Measurements from ENCODE around the gene RWDD3. TPM values are rescaled to one million over a fixed set of nuclear protein-coding genes. Genes with fewer than 3 reads are reported as not detected.

RWDD3 gene
- total and polyA plus RNA-seq, 2 of the 4 experiments (the other 2 are of a cell fraction): 10.4 to 13.6 TPM

DNA sequence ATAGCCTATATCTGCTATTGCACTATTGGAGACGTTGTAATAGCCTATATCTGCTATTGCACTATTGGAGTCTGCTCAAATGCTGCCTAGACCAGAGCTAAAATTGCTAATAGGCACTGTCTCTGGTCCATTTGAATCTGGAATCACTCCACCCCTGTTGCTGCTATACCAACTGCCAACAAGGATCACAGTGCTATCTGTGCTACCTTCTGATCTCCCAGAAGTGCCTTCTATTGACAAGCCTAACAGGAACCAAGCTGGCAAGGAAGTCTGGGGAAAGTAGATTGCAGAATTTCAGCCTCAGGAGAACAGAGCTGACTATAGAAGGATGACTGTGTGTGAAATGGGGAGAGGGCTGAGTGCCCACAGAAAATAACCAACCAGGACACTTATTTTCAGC lies 15.9 kb downstream of the RWDD3 start:
- H3K4me1 ChIP-seq (ENCODE audit: control insufficient read depth, insufficient read depth, low read length): no peaks in the 10 kb centered on the region
- no peak overlapping the region for H3K27ac ChIP-seq (ENCODE audit: insufficient read depth, low read length)
- no peak overlapping the region for H4K91ac ChIP-seq (ENCODE audit: insufficient read depth, low read depth, low read length)
- BruUV-seq (replicated peaks): no TSS peak
- no peak overlapping the region for H2BK5ac ChIP-seq (ENCODE audit: low read depth, low read length, poor library complexity, severe bottlenecking)
- ChIA-PET POLR2A (ENCODE audit: unreplicated experiment) (no interaction called here), CTCF (no interaction called here)
- H2BK120ac ChIP-seq (ENCODE audit: low read depth, low read length): no peak overlapping the region
- intact Hi-C loops (cut with micrococcal nuclease) (no loop called here), in situ Hi-C loops (cut with MboI; ENCODE audit: low sequenced_read_pairs) (no loop called here), dilution Hi-C loops (cut with HindIII; ENCODE audit: low sequenced_read_pairs, unreplicated experiment) (no loop called here)
- H3K18ac ChIP-seq (ENCODE audit: low read depth, low read length): no peak overlapping the region
- H3K4me2 ChIP-seq (ENCODE audit: low read depth, low read length): no peak overlapping the region
- no peaks in the 10 kb centered on the region for H3K27me3 ChIP-seq (ENCODE audit: control insufficient read depth, insufficient read depth, low read length)
- WGBS, 2 experiments (ENCODE audit: extremely low coverage in 2 of 2, insufficient read length in 1 of 2): 43% methylated on average over 1 of the region's 1 CpG; no CpG with 5 or more reads in 1 of the 2 experiments
- TF ChIP-seq CEBPB (IDR thresholded peaks at IDR 0.05; ENCODE audit: low read depth, low read length) (no peak), BHLHE40 (IDR thresholded peaks at IDR 0.05; ENCODE audit: low read depth, low read length) (no peak), RCOR1 (IDR thresholded peaks at IDR 0.05; ENCODE audit: insufficient replicate concordance, low read length) (no peak), CHD1 (IDR thresholded peaks at IDR 0.05; ENCODE audit: low read depth, low read length) (no peak), RFX5 (IDR thresholded peaks at IDR 0.05; ENCODE audit: low read depth, low read length) (no peak)
- TF ChIP-seq, protein P1, sequence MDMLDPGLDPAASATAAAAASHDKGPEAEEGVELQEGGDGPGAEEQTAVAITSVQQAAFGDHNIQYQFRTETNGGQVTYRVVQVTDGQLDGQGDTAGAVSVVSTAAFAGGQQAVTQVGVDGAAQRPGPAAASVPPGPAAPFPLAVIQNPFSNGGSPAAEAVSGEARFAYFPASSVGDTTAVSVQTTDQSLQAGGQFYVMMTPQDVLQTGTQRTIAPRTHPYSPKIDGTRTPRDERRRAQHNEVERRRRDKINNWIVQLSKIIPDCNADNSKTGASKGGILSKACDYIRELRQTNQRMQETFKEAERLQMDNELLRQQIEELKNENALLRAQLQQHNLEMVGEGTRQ (IDR thresholded peaks at IDR 0.05; ENCODE audit: low read depth, low read length): no peak
- H2AK5ac ChIP-seq (ENCODE audit: low read depth, low read length): no peak overlapping the region
- ATAC-seq (ENCODE audit: low read depth): no peak
- H3K23ac ChIP-seq (ENCODE audit: low read depth, low read length): no peak overlapping the region
- H3K14ac ChIP-seq (replicated peaks; ENCODE audit: low read depth, low read length): no peak overlapping the region
- H3K79me1 ChIP-seq (ENCODE audit: low read depth in 1 of 2, low read length in 2 of 2): no peaks in the 10 kb centered on the region; a peak in 2 of 4 replicates
- H2BK15ac ChIP-seq (ENCODE audit: low read depth, low read length): no peak overlapping the region
- H3K36me3 ChIP-seq (ENCODE audit: control insufficient read depth, insufficient read depth, low read length): peaks cover 5% of the 10 kb centered on the region; the same call in 1 of the 2 replicates
- DNase-seq: no peak
- no peak overlapping the region for H3K4me3 ChIP-seq (ENCODE audit: insufficient read depth, low read depth, low read length)
- peaks cover 4% of the 10 kb centered on the region; the same call in 1 of the 2 replicates for H3K9me1 ChIP-seq (ENCODE audit: insufficient read depth, low read length)
- no peak overlapping the region for H4K5ac ChIP-seq (ENCODE audit: low read depth, low read length)
- no peak overlapping the region for H2AFZ ChIP-seq (replicated peaks; ENCODE audit: low read length, poor library complexity)
- no peak overlapping the region for H2BK20ac ChIP-seq (ENCODE audit: low read depth, low read length)
- no peak overlapping the region for H4K8ac ChIP-seq (ENCODE audit: low read depth in 2 of 2, low read length in 2 of 2)
- no peak overlapping the region for H3K4ac ChIP-seq (ENCODE audit: low read depth, low read length)
- no peak overlapping the region for H2AK9ac ChIP-seq (replicated peaks; ENCODE audit: low read depth, low read length, poor library complexity)
- H4K20me1 ChIP-seq (ENCODE audit: insufficient read depth, low read length): no peaks in the 10 kb centered on the region; the same call in 1 of the 2 replicates
- no peaks in the 10 kb centered on the region for H3K9me3 ChIP-seq (ENCODE audit: control insufficient read depth, insufficient read depth, low read length)
- no peak overlapping the region for H3K9ac ChIP-seq (ENCODE audit: low read depth, low read length)
- H3K56ac ChIP-seq (ENCODE audit: extremely low read depth, insufficient read depth, low read length): no peak overlapping the region
